Lung (tissue), 12 donors: ENCODE measurements around the gene DCDC2B. TPM values are rescaled to one million over a fixed set of nuclear protein-coding genes. Genes with fewer than 3 reads are reported as not detected.

Experiments
- ATAC-seq: fragments of 200-7000 bp; cut with Tn5 transposase; one replicate; pipeline ENCODE4 v1.9.1; 2020; ENCODE audit warnings: moderate number of reproducible peaks; ENCODE audit not compliant: insufficient read depth, low FRiP score
- DNase-seq, 3 donors: peaks; one replicate each; pipeline ENCODE4 v3.0.0-alpha.2; 2013 to 2017
- H3K27ac ChIP-seq, 2 donors: one replicate each; pipeline ENCODE4 v1.5.1; 2013; ENCODE audit warnings: mild to moderate bottlenecking in 2 of 2, moderate library complexity in 2 of 2, control low read depth in 1 of 2, inconsistent platforms in 1 of 2, low read depth in 1 of 2, low read length in 1 of 2
- H3K27me3 ChIP-seq, 3 donors: one replicate each; pipeline ENCODE4 v1.5.1; 2013; ENCODE audit warnings: low read length in 2 of 3; ENCODE audit not compliant: control insufficient read depth in 3 of 3, insufficient read depth in 3 of 3
- H3K36me3 ChIP-seq, 4 donors: one replicate each; pipeline ENCODE4 v1.5.1; 2013; ENCODE audit warnings: low read length in 4 of 4, mild to moderate bottlenecking in 1 of 4, moderate library complexity in 1 of 4; ENCODE audit not compliant: control insufficient read depth in 4 of 4, insufficient read depth in 4 of 4
- H3K4me1 ChIP-seq, 5 donors: one replicate each; pipeline ENCODE4 v1.5.1; 2013; ENCODE audit warnings: low read length in 5 of 5, mild to moderate bottlenecking in 2 of 5, moderate library complexity in 1 of 5; ENCODE audit not compliant: control insufficient read depth in 5 of 5, insufficient read depth in 5 of 5
- H3K4me3 ChIP-seq: one replicate; pipeline ENCODE4 v1.5.1; 2013; ENCODE audit warnings: mild to moderate bottlenecking, control low read depth, moderate library complexity
- H3K9ac ChIP-seq, 2 donors: one replicate each; pipeline ENCODE4 v1.5.1; 2013; ENCODE audit warnings: low read length in 2 of 2, control low read depth in 1 of 2; ENCODE audit not compliant: insufficient read depth in 1 of 2
- H3K9me3 ChIP-seq, 4 donors: one replicate each; pipeline ENCODE4 v1.5.1; 2013; ENCODE audit warnings: low read length in 3 of 4, mild to moderate bottlenecking in 1 of 4, moderate library complexity in 1 of 4; ENCODE audit not compliant: control insufficient read depth in 4 of 4, insufficient read depth in 3 of 4
- WGBS, 2 donors: extraction: QIAGEN DNeasy Blood & Tissue Kit; methylation state at CpG; one replicate each; pipeline ENCODE4 v1.1.7; 2013; 5-methylcytosine and 5-hydroxymethylcytosine counted together
- polyA plus RNA-seq, 2 donors: library from polyadenylated mRNA; stranded (reverse); fragments of 200-250 nt; gene quantifications; one replicate each; pipeline ENCODE4 v1.2.1, GENCODE V29; 2013
- total RNA-seq, 2 donors: library from RNA; depleted of rRNA in 1 of 2; stranded (reverse); fragments of >200 nt in 1 of 2; gene quantifications; one replicate each; pipeline ENCODE4 v1.2.1, GENCODE V29; 2014 to 2021
- TF ChIP-seq, protein P1 (sequence below): IDR thresholded peaks from 2 replicates; pipeline ENCODE4 v1.5.1; 2012; ENCODE audit warnings: mild to moderate bottlenecking; ENCODE audit errors: control extremely low read depth, extremely low read depth
- donor health status: control.
- donor health status: control.
- donor health status: Bipolar disorder and iron deficiency.
- donor health status: healthy.
- donor health status: DM: yes; HTN: yes; CAD: no.

The DCDC2B gene
- total and polyA plus RNA-seq, 4 donors, result 3.5 to 10.0 (median 5.8) TPM

DNA sequence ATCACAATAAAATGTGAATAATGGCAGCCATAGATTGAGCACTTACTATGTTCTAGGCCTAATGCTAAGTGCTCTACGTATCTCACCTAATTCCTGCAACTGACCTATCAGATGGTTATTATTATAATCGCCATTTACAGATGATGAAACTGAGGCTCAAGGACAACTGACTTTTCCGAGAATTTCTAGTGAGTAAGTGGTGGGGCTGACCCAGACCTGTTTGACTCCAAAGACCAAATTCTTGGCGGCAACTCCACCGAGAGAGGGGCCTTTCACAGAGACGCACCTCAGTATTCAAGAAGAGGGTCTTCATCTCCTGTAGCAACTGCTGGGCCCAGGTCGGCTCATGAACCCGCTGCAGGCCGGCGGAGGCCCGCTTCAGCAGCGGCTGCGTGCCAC, 12.7 kb downstream of the DCDC2B start:
- Histone ChIP-seq H3K36me3 (peaks cover 4 to 36% (median 23%) of the 10 kb centered on the region in 4 donors), H3K27me3 (no peaks in the 10 kb centered on the region), H3K9me3 (no peaks in the 10 kb centered on the region), H3K4me3 (peak overlapping the region; percentile 83), H3K4me1 (peaks cover 6 to 20% (median 12%) of the 10 kb centered on the region in 5 donors), H3K9ac (peak overlapping the region; percentile 46 to 64), H3K27ac (peak overlapping the region; percentile 93 to 94)
- ATAC-seq, result no peak
- no peak for DNase-seq
- 10 to 18% methylated on average over 13 of the region's 13 CpGs for WGBS, 2 donors
- TF ChIP-seq, protein P1, sequence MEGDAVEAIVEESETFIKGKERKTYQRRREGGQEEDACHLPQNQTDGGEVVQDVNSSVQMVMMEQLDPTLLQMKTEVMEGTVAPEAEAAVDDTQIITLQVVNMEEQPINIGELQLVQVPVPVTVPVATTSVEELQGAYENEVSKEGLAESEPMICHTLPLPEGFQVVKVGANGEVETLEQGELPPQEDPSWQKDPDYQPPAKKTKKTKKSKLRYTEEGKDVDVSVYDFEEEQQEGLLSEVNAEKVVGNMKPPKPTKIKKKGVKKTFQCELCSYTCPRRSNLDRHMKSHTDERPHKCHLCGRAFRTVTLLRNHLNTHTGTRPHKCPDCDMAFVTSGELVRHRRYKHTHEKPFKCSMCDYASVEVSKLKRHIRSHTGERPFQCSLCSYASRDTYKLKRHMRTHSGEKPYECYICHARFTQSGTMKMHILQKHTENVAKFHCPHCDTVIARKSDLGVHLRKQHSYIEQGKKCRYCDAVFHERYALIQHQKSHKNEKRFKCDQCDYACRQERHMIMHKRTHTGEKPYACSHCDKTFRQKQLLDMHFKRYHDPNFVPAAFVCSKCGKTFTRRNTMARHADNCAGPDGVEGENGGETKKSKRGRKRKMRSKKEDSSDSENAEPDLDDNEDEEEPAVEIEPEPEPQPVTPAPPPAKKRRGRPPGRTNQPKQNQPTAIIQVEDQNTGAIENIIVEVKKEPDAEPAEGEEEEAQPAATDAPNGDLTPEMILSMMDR, result no peak

DNA sequence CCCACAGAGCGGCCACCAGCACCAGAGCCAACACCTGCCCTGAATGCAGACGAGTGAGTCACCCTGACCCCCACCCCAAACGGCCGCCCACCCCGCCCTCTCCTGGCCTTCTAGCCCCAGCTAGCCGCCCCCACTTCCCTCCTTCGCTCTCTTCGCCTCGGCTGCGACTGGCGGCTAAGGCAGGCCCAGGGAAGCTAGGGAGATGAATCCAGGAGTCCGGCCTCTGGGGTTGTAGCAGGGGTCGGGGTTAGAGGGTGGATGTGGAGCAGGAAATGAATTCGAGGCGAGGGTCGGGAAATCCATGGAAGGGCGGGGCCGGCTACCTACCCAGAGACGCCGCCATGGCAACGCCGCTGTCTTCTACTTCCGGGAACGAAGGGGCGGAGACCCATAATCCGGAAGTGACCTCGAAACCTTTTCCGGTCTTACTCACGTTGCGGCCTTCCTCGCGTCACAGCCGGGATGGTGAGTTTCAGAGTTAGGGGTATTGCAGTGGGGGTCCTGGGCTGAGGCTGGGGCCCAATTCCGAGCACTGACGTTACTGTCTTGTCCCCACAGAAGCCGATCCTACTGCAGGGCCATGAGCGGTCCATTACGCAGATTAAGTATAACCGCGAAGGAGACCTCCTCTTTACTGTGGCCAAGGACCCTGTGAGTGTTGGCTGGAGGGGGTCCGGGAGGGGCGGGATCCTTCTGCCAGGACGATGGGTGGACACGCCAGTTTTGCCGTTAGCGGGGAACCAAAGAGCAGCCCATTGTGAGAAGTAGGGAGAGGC, 13.3 kb downstream of the DCDC2B start, which contains the start of the genes EIF3I and TMEM234:
Gene EIF3I, plus strand, starts transcription at position 428 of the 776 bp plus-strand sequence. Its CDS starts 35 bp downstream, at position 463.
Gene TMEM234, minus strand, starts transcription at position 374 of the 776 bp plus-strand sequence. Its CDS starts 31 bp downstream, at position 343.
- H3K36me3 ChIP-seq, result peaks cover 4 to 32% (median 20%) of the 10 kb centered on the region in 4 donors
- H3K9ac ChIP-seq, result peak within 1 kb of the TSS; percentile 95 to 97
- H3K4me1 ChIP-seq, result peaks cover 6 to 20% (median 12%) of the 10 kb centered on the region in 5 donors
- H3K9me3 ChIP-seq, result no peaks in the 10 kb centered on the region
- H3K27ac ChIP-seq, result peak within 1 kb of the TSS; percentile 93 to 94
- TF ChIP-seq, protein P1, result no peak
- H3K4me3 ChIP-seq, result peak within 1 kb of the TSS; percentile 83
- ATAC-seq, result peak; percentile 92
- no peaks in the 10 kb centered on the region for H3K27me3 ChIP-seq
- DNase-seq, result peak; percentile 94 to 96 (median 96)
- WGBS, 2 donors, result 0% methylated on average over 46 of the region's 46 CpGs

DNA sequence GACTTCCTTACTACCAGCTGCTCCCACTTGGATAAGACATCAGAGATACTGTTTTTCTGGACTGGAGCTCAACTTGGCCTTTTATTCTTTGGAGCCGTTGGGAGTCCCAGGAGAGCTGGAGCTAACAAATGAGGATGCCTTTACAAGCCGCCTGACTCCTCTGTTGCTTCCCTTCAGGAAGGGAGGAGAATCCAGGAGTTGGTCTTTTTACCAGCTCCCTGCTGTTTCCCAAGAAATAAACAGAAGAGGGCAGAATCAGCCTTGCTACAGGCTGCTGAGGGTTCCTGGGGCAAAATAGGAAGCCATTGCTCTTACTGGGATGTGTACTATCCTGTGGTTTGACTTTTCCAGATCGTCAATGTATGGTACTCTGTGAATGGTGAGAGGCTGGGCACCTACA, 14.8 kb downstream of the DCDC2B start:
- ATAC-seq (no peak), DNase-seq (no peak)
- Histone ChIP-seq H3K27me3 (no peaks in the 10 kb centered on the region), H3K4me3 (no peak overlapping the region), H3K27ac (peak overlapping the region; percentile 3 to 42), H3K36me3 (peaks cover 5 to 38% (median 25%) of the 10 kb centered on the region in 4 donors), H3K9ac (no peak overlapping the region), H3K9me3 (no peaks in the 10 kb centered on the region), H3K4me1 (peaks cover 6 to 20% (median 12%) of the 10 kb centered on the region in 5 donors)
- TF ChIP-seq, protein P1, result no peak
- 73 to 91% methylated on average over 3 of the region's 3 CpGs for WGBS, 2 donors
